SU-DHL-6 (cell line): ENCODE measurements around the gene HBZ.
A peak's percentile ranks its signal among the peaks of the same experiment; 100 is the strongest.

Source experiments
- CTCF ChIP-seq: fragments of 200-600 bp; sonication (generic); IDR thresholded peaks from one replicate; pipeline ENCODE4 v1.5.1; 2017; ENCODE audit warnings: antibody characterized with exemption, mild to moderate bottlenecking, low read length, moderate library complexity; ENCODE audit not compliant: insufficient read depth, poor library complexity, severe bottlenecking
- EZH2phosphoT487 ChIP-seq: fragments of 200-600 bp; sonication (generic), shearing (Covaris generic); conservative IDR thresholded peaks from 2 replicates; pipeline ENCODE4 v1.6.1; 2018; ENCODE audit warnings: mild to moderate bottlenecking, antibody characterized with exemption, low read length, moderate library complexity, mixed read lengths

GRCh38 chr16:188674-189073, 36.2 kb downstream of the HBZ start:
- TF ChIP-seq CTCF = peak; percentile 35
- no peak for TF ChIP-seq EZH2phosphoT487
